Mesendoderm (in vitro differentiated cells): ENCODE measurements around the gene CYFIP1.

ENCODE experiments used
- DNase-seq: peaks from one replicate; pipeline ENCODE4 v3.0.0; 2013
- H2AK5ac ChIP-seq: 2 replicates; pipeline ENCODE4 v1.6.1; 2013; ENCODE audit warnings: low read length, inconsistent platforms
- H2BK120ac ChIP-seq: 2 replicates; pipeline ENCODE4 v1.6.1; 2013; ENCODE audit warnings: low read depth, mild to moderate bottlenecking, low read length, moderate library complexity, mixed read lengths
- H2BK15ac ChIP-seq: replicated peaks from 2 replicates; pipeline ENCODE4 v1.6.1; 2013; ENCODE audit warnings: low read depth, mild to moderate bottlenecking, moderate library complexity
- H2BK5ac ChIP-seq: 2 replicates; pipeline ENCODE4 v1.6.1; 2013; ENCODE audit warnings: low read length, inconsistent platforms
- H3K18ac ChIP-seq: 2 replicates; pipeline ENCODE4 v1.6.1; 2013; ENCODE audit warnings: mild to moderate bottlenecking, low read length, mixed read lengths
- H3K23ac ChIP-seq: one replicate; pipeline ENCODE4 v1.6.1; 2013; ENCODE audit warnings: low read length
- H3K27ac ChIP-seq: 2 replicates; pipeline ENCODE4 v1.5.1; 2013; ENCODE audit warnings: low read depth, mild to moderate bottlenecking, inconsistent platforms, low read length, moderate library complexity
- H3K27me3 ChIP-seq: 2 replicates; pipeline ENCODE4 v1.6.1; 2013; ENCODE audit warnings: low read length, control low read depth, mild to moderate bottlenecking, inconsistent platforms; ENCODE audit not compliant: insufficient read depth, poor library complexity
- H3K36me3 ChIP-seq: 2 replicates; pipeline ENCODE4 v1.6.1; 2013; ENCODE audit warnings: low read length, inconsistent platforms; ENCODE audit not compliant: control insufficient read depth, insufficient read depth
- H3K4ac ChIP-seq: one replicate; pipeline ENCODE4 v1.6.1; 2013; ENCODE audit warnings: low read depth, mild to moderate bottlenecking, low read length, moderate library complexity
- H3K4me1 ChIP-seq: 2 replicates; pipeline ENCODE4 v1.6.1; 2013; ENCODE audit warnings: low read depth, low read length, inconsistent platforms; ENCODE audit not compliant: control insufficient read depth
- H3K4me2 ChIP-seq: 2 replicates; pipeline ENCODE4 v1.6.1; 2013; ENCODE audit warnings: low read length
- H3K4me3 ChIP-seq: 2 replicates; pipeline ENCODE4 v1.5.1; 2013; ENCODE audit warnings: mild to moderate bottlenecking, low read length
- H3K56ac ChIP-seq: one replicate; pipeline ENCODE4 v1.6.1; 2013; ENCODE audit warnings: low read length
- H3K79me1 ChIP-seq: 2 replicates; pipeline ENCODE4 v1.6.1; 2013; ENCODE audit warnings: low read length, inconsistent platforms
- H3K79me2 ChIP-seq: 2 replicates; pipeline ENCODE4 v1.6.1; 2013; ENCODE audit warnings: mild to moderate bottlenecking, low read length; ENCODE audit not compliant: control insufficient read depth, insufficient read depth
- H3K9ac ChIP-seq: 2 replicates; pipeline ENCODE4 v1.6.1; 2013; ENCODE audit warnings: low read length, inconsistent platforms
- H4K5ac ChIP-seq: one replicate; pipeline ENCODE4 v1.6.1; 2013; ENCODE audit warnings: low read length
- H4K8ac ChIP-seq: one replicate; pipeline ENCODE4 v1.6.1; 2013; ENCODE audit warnings: low read depth, mild to moderate bottlenecking, control low read depth, low read length, moderate library complexity
- WGBS: extraction: QIAGEN DNeasy Blood & Tissue Kit; methylation state at CpG from one replicate; pipeline ENCODE4 v1.1.7; 2013; ENCODE audit warnings: low lambda C conversion rate, missing lambda C conversion rate; ENCODE audit not compliant: insufficient coverage; ENCODE audit errors: extremely low coverage; 5-methylcytosine and 5-hydroxymethylcytosine counted together

The CYFIP1 gene

DNA sequence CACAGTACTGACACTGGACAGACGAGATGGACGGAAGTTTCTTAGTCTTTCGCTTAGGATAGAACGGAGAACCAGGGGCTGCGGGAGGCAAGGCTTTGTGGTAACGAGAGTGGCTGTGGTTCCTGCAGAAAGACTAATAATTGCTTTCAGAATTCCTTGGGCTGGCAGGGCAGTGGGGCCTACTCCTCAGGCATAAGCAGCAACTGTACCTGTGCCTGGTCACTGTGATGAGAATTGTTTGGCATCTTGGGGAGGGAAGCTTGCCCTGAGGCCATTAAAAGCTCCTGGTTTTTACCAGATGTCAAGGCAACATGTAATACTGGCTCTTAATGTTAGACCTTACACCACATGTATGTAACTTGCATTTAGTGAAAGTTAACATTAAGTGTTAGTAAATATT is 134.1 kb downstream of the CYFIP1 start:
- no peak overlapping the region for H3K4ac ChIP-seq
- H3K4me3 ChIP-seq, result no peak overlapping the region
- H3K4me2 ChIP-seq, result no peak overlapping the region
- peaks cover 70% of the 10 kb centered on the region for H3K79me2 ChIP-seq
- H3K79me1 ChIP-seq, result peaks cover 16% of the 10 kb centered on the region
- H3K18ac ChIP-seq, result no peak overlapping the region
- H3K4me1 ChIP-seq, result peaks cover 5% of the 10 kb centered on the region
- H3K36me3 ChIP-seq, result no peaks in the 10 kb centered on the region
- no peak overlapping the region for H2BK15ac ChIP-seq
- no peak overlapping the region for H2BK120ac ChIP-seq
- H4K5ac ChIP-seq, result no peak overlapping the region
- no peak for DNase-seq
- H3K9ac ChIP-seq, result no peak overlapping the region
- WGBS, result no CpG with 5 or more reads among the region's 6 CpGs
- H3K27ac ChIP-seq, result no peak overlapping the region
- H3K27me3 ChIP-seq, result no peaks in the 10 kb centered on the region
- H4K8ac ChIP-seq, result no peak overlapping the region
- H3K56ac ChIP-seq, result no peak overlapping the region
- H3K23ac ChIP-seq, result no peak overlapping the region
- H2BK5ac ChIP-seq, result no peak overlapping the region
- no peak overlapping the region for H2AK5ac ChIP-seq

DNA sequence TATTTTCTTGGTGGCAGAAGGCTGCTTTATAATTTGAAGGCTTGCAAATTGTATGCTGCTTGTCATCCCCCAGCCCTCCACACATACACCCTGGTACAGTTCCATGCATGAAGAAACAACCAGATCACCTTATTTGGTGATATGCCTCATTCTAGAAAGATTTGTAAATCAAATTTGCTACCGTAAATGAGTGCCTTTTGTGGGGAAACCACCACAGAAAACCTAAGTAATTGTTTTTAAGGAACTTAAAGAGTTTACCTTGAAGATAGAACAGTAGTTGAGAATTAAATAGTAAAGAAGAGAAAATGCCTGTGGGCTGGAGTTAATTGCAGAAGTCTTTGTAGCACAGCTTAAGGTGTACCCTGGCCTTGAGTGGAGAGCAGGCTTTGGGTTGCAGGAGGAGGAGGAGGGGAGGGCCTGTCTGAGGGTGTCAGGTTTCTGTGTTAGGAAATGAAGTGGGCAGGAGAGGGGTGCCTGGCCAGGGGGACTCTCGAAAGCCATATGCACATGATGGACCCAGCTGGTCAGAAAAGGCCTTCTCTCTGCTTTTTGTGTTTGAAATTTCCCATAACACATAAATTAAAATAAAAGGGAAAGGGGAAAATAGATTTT is 134.8 kb downstream of the CYFIP1 start:
- Histone ChIP-seq H4K8ac (no peak overlapping the region), H3K4ac (no peak overlapping the region), H4K5ac (no peak overlapping the region), H3K56ac (no peak overlapping the region), H2AK5ac (no peak overlapping the region), H3K4me2 (no peak overlapping the region), H3K18ac (no peak overlapping the region), H3K23ac (no peak overlapping the region), H3K9ac (peak overlapping the region; percentile 32), H2BK15ac (no peak overlapping the region), H3K27ac (no peak overlapping the region), H2BK5ac (no peak overlapping the region), H3K27me3 (no peaks in the 10 kb centered on the region), H3K79me1 (peaks cover 16% of the 10 kb centered on the region), H3K36me3 (no peaks in the 10 kb centered on the region), H3K4me1 (peaks cover 5% of the 10 kb centered on the region), H3K79me2 (peaks cover 70% of the 10 kb centered on the region), H2BK120ac (no peak overlapping the region), H3K4me3 (no peak overlapping the region)
- WGBS, result no CpG with 5 or more reads among the region's 2 CpGs
- DNase-seq, result peak; percentile 61

DNA sequence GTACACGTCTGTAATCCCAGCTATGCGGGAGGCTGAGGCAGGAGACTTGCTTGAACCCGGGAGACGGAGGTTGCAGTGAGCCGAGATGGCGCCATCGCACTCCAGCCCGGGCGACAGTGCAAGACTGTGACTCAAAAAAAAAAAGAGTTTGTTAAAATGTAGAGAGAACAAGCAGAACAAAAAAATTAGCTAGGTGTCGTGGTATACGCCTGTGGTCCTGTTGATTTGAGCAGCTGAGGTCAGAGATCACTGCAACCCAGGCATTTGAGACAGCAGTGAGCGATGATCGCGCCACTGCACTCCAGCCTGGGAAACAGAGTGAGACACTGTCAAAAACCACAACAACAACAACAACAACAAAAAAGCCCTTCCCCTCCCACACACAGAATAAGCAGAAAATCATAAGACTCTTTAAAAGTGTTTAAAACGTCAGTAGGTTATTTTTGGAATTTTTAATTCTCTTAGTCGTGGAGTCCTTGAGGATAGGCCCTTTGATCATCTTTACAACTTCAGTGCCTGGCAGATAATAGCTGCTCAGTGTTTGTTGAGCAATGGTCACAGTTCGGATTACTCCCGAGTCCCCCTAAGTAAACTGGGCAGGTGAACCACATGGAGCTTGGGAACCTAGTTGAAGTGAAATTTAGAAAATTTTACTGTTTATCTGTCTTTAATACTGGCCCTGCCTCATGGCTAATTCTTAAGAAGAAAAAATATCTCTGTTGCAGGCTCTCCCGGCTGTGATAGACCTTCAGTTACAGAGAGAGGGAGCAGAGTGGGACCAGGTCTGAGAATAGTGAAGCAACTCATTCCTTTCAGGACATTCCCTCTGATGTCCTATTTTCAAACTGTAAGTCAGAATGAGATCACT is 135.5 kb downstream of the CYFIP1 start:
- H2AK5ac ChIP-seq, result no peak overlapping the region
- peaks cover 5% of the 10 kb centered on the region for H3K4me1 ChIP-seq
- H2BK5ac ChIP-seq, result no peak overlapping the region
- peak overlapping the region; percentile 7 for H3K56ac ChIP-seq
- H4K8ac ChIP-seq, result no peak overlapping the region
- H3K4ac ChIP-seq, result no peak overlapping the region
- H3K18ac ChIP-seq, result no peak overlapping the region
- DNase-seq, result no peak
- no peak overlapping the region for H2BK120ac ChIP-seq
- H3K4me3 ChIP-seq, result no peak overlapping the region
- H3K36me3 ChIP-seq, result no peaks in the 10 kb centered on the region
- no peak overlapping the region for H3K4me2 ChIP-seq
- no peak overlapping the region for H4K5ac ChIP-seq
- H3K27ac ChIP-seq, result no peak overlapping the region
- no CpG with 5 or more reads among the region's 19 CpGs for WGBS
- no peaks in the 10 kb centered on the region for H3K27me3 ChIP-seq
- peaks cover 12% of the 10 kb centered on the region for H3K79me1 ChIP-seq
- no peak overlapping the region for H2BK15ac ChIP-seq
- peaks cover 68% of the 10 kb centered on the region for H3K79me2 ChIP-seq
- H3K9ac ChIP-seq, result peak overlapping the region; percentile 32
- H3K23ac ChIP-seq, result no peak overlapping the region

DNA sequence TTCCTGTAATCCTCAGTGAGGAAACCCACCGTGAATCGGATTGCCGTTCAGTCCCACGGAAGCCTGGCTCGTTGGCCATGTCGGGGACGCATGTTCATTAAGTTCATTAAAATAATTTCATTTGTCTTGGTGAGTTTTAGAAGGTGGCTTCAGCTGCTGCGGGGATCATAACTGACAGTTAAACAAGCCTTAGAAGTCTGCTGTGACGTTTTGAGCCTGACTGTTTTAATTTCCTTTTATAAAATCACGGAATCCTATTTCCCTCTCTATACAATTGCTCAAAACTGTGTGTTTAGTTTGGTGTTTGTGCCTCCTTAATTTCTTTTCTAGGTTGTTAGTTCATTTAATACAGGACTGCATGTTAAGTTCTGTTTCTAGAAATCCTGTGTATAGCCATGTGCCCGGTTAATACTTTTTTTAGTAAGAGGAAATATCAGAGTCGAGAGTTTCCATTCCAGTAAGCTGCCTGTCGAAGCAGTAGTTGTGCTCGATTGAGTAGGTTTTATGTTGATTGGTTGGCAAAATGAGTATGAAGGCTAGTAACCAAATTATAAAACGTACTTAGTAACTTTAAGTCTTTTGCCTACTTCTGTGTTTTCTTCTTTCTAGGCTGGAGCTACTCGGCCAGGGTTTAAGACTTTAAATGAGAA is 141.0 kb downstream of the CYFIP1 start:
- H3K18ac ChIP-seq, result no peak overlapping the region
- H3K23ac ChIP-seq, result peak overlapping the region; percentile 45
- no peak overlapping the region for H4K8ac ChIP-seq
- H3K4me1 ChIP-seq, result no peaks in the 10 kb centered on the region
- H3K79me2 ChIP-seq, result peaks cover 43% of the 10 kb centered on the region
- peak overlapping the region; percentile 89 for H3K4me2 ChIP-seq
- H3K36me3 ChIP-seq, result no peaks in the 10 kb centered on the region
- H2BK120ac ChIP-seq, result no peak overlapping the region
- peak overlapping the region; percentile 99 for H3K56ac ChIP-seq
- no peak overlapping the region for H2BK15ac ChIP-seq
- no peak overlapping the region for H2AK5ac ChIP-seq
- no peak overlapping the region for H4K5ac ChIP-seq
- peak overlapping the region; percentile 98 for H3K9ac ChIP-seq
- peak overlapping the region; percentile 90 for H3K27ac ChIP-seq
- DNase-seq, result no peak
- no CpG with 5 or more reads among the region's 16 CpGs for WGBS
- H3K4me3 ChIP-seq, result peak overlapping the region; percentile 99
- no peak overlapping the region for H3K4ac ChIP-seq
- H3K27me3 ChIP-seq, result no peaks in the 10 kb centered on the region
- H2BK5ac ChIP-seq, result no peak overlapping the region
- peaks cover 3% of the 10 kb centered on the region for H3K79me1 ChIP-seq

DNA sequence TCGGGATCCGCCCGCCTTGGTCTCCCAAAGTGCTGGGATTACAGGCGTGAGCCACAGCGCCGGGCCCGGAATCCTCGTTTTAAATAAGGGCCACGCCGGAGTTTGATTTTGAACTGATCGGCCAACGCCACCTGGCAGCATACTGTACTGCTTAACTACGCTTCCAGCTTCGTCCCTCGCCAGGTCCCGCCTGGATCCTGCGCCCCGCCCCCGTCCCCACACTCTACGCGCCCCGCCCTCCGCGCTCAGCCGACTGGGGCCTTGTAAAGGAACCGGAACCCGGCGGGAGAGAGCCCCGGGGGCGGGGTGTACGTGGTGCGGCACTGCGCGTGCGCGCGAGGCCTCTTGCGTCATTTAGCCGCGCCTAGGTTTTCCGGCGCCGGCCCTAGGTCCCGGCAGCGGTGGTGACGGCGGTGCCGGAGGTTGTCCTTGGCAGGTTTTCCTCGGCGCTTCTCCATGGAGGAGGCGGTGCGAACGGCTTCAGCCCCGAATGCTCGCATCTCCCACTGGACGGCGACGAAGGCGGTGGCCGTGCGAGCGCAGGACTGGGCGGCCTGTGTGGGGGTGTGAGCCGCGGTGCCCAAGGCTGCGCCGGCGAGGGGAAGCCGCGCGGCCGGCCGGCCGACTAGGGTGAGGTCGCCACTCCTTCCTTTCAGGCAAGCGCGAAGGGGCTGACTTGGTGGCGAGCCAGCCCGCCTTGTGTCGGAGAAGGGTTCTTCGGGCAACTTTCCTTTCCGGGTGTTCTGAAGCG is 141.7 kb downstream of the CYFIP1 start, which contains the start of gene NIPA2:
TSS of gene NIPA2 (plus strand) at position 375 of the 751 bp plus-strand sequence. CDS start 13,066 bp downstream, outside the sequence.
- H3K9ac ChIP-seq, result peak within 1 kb of the TSS; percentile 98
- no peaks in the 10 kb centered on the region for H3K4me1 ChIP-seq
- H3K18ac ChIP-seq, result peak within 1 kb of the TSS; percentile 31
- H3K4me3 ChIP-seq, result peak within 1 kb of the TSS; percentile 99
- no peaks in the 10 kb centered on the region for H3K27me3 ChIP-seq
- peak; percentile 98 for DNase-seq
- H4K8ac ChIP-seq, result peak within 1 kb of the TSS; percentile 56
- no peak within 1 kb of the TSS for H4K5ac ChIP-seq
- no peak within 1 kb of the TSS for H2BK15ac ChIP-seq
- peak within 1 kb of the TSS; percentile 45 for H3K23ac ChIP-seq
- peak within 1 kb of the TSS; percentile 90 for H3K27ac ChIP-seq
- H3K79me2 ChIP-seq, result peaks cover 39% of the 10 kb centered on the region
- no peak within 1 kb of the TSS for H3K4ac ChIP-seq
- H2AK5ac ChIP-seq, result no peak within 1 kb of the TSS
- H2BK120ac ChIP-seq, result no peak within 1 kb of the TSS
- no peaks in the 10 kb centered on the region for H3K36me3 ChIP-seq
- H3K79me1 ChIP-seq, result peaks cover 3% of the 10 kb centered on the region
- H3K56ac ChIP-seq, result peak within 1 kb of the TSS; percentile 99
- peak within 1 kb of the TSS; percentile 89 for H3K4me2 ChIP-seq
- WGBS, result no CpG with 5 or more reads among the region's 83 CpGs
- no peak within 1 kb of the TSS for H2BK5ac ChIP-seq
